Measurements from ENCODE around the gene CNTRL.
"Not testable (repeated sequence)": the region's sequence is repeated elsewhere in the genome, so short reads cannot be mapped to it uniquely, and the experiment has no call there.

CNTRL gene, protein sequence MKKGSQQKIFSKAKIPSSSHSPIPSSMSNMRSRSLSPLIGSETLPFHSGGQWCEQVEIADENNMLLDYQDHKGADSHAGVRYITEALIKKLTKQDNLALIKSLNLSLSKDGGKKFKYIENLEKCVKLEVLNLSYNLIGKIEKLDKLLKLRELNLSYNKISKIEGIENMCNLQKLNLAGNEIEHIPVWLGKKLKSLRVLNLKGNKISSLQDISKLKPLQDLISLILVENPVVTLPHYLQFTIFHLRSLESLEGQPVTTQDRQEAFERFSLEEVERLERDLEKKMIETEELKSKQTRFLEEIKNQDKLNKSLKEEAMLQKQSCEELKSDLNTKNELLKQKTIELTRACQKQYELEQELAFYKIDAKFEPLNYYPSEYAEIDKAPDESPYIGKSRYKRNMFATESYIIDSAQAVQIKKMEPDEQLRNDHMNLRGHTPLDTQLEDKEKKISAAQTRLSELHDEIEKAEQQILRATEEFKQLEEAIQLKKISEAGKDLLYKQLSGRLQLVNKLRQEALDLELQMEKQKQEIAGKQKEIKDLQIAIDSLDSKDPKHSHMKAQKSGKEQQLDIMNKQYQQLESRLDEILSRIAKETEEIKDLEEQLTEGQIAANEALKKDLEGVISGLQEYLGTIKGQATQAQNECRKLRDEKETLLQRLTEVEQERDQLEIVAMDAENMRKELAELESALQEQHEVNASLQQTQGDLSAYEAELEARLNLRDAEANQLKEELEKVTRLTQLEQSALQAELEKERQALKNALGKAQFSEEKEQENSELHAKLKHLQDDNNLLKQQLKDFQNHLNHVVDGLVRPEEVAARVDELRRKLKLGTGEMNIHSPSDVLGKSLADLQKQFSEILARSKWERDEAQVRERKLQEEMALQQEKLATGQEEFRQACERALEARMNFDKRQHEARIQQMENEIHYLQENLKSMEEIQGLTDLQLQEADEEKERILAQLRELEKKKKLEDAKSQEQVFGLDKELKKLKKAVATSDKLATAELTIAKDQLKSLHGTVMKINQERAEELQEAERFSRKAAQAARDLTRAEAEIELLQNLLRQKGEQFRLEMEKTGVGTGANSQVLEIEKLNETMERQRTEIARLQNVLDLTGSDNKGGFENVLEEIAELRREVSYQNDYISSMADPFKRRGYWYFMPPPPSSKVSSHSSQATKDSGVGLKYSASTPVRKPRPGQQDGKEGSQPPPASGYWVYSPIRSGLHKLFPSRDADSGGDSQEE (N-terminal part only)

DNA sequence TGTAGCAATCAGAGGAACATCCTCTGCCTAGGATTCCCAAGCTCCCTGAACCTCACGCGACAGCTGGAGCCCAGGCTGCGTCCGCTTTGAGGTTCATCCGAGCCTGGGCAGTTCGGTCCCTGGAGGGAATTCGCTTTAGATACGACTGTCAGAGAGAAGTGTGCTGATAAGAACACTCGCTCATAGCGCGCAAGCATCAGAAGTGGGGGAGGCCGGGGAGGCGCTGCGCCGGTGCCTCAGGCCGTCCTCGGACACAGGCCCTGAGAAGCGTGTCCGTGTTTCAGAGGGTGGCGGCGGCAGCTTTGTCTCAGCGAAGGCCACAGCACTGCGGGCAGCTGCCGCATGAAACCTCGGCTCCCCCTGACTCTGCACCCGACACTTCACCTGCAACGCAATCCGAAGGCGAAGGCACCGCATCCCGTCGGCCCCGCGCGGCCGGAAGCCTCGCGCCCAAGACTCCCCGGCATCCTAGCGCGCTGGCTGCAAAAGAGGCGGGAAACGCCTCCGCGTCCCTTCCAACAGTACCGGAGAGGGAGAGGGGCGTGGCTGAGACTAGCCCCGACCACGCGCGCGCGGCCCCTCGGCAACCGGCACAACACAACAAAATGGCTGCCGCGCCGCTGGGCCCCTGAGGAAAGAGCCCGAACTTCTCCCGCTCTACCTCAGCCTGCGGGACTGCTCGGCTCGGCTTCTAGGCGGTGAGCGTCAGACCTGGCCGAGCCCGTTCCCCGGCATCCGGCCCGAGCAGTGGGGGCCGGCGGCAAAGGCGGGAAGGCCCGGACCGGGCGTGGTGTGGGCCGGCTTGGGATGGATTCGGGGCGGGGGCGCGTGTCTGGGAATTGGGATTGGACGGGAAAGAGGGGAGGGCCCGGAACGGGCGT lies at the start of gene CNTRL:
TSS of gene CNTRL (plus strand) at position 586 of the 881 bp plus-strand sequence. CDS start 13,372 bp downstream, outside the sequence.
- peak; percentile 90 for DNase-seq

DNA sequence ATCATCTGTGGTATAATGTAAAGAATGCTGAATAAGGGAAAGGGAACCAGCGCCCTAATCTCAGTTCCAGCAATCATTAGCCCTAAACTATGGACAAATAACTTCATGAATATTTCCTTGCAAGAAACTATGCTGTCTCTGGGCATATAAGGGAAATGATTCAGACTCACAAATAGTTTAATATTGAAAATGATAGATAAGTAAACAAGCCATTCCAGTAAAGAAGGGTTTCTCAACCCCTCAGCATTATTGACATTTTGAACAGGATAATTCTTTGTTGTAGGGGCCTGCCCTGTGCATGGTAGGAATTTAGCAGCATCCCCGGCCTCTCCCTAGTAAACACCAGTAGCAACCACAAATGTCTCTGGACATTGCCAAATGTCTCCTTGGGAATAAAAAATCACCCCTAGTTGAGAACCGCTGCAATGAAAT lies 48.5 kb upstream of the CNTRL start:
- no peak for DNase-seq

DNA sequence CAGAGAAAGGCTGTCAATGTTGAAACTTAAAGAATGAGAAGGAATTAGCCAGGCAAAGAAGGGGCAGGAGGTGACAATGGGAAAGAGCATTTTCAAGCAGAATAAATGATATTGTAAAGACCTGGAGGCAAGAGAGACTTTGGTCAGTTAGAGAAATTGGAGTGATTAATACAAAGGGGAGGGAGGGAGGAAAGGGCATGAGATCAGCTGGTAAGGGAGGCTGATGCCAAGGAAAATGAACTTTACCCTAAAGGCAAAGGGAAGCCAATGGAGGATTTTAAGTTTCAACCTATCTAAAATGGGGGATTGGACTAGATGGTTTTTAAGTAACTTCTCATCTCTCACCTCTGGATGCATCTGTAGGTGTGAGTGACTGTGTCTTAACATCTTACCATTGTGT lies 48.0 kb upstream of the CNTRL start:
- DNase-seq, result no peak

DNA sequence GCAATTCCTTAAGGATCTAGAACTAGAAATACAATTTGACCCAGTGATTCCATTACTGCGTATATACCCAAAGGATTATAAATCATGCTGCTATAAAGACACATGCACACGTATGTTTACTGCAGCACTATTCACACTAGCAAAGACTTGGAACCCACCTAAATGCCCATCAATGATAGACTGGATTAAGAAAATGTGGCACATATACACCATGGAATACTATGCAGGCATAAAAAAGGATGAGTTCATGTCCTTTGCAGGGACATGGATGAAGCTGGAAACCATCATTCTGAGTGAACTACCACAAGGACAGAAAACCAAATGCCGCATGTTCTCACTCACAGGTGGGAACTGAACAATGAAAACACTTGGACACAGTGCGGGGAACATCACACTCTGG lies 46.5 kb upstream of the CNTRL start:
- not testable (repeated sequence) for DNase-seq

DNA sequence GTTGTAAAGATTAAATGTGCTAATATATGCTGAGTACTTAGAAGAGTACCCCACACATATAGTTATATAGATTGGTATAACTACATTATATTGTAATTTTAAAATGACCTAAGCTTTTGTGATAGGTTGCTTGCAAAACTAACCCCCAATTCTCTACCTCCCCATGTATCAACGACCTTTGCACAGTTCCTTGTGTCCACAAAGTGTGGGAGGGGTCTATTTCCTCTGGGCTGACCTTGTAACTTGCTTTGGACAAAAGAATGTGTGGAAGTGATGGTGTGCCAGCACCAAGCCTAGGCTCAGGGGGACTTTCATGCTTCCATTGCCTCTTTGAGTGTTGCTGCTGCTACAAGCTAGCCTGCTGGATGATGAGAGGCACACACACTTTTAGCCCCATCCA lies 45.3 kb upstream of the CNTRL start:
- DNase-seq, result no peak

DNA sequence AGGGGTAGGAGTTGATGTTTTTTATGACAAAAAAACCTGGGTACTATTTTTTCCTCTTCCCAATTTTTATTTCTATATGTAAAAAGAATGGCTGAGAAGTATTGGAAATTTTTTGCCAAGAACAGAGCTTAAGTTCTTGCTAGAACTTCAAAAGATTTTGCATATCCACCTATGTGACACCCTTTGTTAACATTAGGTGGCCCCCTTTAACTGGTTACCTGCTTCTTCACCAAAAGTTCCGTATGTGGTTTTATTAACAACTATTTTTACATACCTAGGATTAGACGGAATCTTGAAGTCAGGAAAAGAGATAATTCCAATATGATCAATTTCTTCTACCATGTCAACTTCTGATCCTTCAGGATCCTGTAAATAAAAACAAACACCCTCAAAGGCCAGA lies 40.2 kb upstream of the CNTRL start:
- DNase-seq, result no peak

DNA sequence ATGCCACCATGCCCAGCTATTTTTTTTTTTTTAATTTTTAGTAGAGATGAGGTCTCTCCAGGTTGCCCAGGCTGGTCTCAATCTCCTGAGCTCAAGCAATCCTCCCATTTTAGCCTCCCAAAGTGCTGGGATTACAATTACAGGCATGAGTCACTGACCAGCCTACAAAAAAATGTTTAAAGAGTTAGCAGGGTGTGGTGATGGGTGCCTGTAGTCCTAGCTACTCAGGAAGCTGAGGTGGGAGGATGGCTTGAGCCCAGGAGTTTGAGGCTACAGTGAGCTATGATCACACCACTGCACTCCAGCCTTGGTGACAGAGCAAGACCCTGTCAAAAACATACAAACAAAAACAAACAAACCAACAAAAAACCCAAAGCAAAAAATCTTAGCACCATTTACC lies 39.0 kb upstream of the CNTRL start:
- DNase-seq, result not testable (repeated sequence)

DNA sequence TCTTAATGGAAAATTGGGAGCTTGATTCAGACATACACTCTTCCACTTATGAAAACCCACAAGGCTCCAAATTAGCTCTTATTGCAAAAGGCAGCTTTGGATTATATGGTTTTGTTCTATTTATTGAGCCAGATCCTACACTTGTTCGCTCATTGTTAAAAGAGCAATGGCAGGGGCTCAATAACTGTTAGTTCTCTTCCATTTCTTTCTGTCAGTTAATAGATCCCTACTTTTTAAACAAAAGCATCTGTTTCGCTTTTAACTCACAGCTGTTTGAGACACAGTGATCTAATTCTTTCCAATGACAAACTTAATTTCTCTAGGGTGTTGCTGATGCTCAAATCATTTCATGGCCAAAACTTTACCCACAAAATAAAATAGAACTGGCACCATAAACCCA lies 36.4 kb upstream of the CNTRL start:
- DNase-seq, result no peak

DNA sequence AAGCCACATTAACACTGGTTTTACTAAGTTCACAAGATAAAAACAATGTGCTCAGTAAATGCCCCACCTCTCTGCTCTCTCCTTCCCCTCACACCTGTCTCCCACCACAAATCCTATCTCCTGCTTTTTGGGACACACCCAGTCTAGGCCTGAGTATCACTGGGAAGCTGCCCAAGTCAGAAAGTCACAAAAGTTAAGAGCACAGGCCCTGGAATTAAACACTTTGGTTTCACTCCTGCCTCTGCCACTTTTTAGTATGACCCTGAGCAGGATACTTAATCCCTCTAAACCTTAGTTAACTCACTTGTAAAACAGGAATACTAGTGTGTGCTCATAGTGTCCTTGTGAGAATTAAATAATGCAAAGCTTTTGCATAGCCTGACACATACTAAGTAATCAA lies 36.0 kb upstream of the CNTRL start:
- DNase-seq, result no peak

DNA sequence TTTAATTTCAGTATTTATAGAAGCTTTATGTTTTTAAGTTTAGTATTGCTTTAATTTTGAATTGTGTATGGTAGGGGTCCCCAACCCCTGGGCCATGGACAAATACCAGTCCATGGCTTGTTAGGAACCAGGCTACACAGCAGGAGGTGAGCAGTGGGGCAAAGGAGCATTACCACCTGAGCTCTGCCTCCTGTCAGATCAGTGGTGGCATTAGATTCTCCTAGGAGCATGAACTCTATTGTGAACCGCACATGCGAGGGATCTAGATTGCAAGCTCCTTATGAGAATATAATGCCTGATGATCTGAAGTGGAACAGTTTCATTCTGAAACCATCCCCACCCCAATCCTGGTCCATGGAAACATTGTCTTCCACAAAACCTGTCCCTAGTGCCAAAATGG lies 26.6 kb upstream of the CNTRL start:
- no peak for DNase-seq

DNA sequence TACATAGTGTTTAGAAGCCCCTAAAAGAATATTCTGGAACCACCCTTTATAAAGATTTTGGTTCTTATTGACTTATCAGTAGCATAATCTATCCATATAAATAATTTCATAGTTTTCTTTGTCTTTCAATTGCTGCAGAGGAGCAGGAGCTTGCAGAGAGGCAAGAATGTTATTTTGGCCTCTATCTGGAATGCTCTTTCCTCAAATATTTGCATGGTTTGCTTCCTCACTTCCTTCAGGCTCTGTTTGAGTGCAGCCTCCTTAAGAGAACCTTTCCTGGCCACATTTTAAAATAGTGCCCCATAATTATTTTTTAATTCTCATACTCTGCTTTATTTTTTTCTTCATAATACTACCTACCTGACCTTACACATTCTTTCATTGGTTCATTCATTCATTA lies 26.1 kb upstream of the CNTRL start:
- DNase-seq, result no peak

DNA sequence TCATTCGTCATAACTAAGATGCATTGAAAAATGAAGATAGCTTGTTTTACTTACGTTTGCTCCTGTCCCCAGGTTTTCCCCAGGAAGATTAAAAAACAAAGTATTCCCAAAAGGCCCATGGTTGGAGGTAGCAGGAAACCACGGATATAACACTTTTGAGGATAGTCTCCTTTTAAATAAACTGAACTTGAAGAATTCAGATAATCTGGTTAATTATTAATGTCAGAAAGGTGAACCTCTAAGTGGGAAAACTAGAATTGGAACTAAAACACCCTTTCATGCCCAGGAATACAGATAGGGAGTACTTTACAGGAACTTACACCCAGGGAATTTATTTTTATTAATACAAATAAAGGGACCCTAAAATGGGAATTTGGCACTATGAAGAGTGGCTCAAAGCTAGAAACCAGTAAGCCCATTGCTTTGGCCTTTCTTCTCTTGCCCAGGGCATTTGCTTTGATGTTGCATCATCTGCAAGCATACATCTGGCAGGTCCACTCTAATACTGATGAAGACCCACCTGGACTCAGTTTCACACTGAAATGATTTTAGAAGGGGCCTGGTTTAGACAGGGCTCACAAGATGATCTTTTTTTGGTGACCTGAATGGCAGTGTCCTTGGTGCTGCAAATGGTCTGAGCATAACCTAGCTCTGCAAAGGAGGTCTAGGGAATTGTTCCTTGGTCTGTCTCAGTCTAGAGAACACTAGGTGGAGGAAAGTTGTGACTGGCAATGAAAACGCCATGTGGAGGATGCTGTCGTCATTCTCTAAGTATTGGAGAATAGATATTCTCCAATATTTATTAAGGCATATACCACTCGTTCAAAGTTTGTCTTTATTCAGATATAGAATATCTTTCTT lies 24.4 kb upstream of the CNTRL start, which contains the start of gene C5:
TSS of gene C5 (minus strand) at position 148 of the 861 bp plus-strand sequence. CDS start at position 119, 29 bp downstream.
- DNase-seq, result no peak

DNA sequence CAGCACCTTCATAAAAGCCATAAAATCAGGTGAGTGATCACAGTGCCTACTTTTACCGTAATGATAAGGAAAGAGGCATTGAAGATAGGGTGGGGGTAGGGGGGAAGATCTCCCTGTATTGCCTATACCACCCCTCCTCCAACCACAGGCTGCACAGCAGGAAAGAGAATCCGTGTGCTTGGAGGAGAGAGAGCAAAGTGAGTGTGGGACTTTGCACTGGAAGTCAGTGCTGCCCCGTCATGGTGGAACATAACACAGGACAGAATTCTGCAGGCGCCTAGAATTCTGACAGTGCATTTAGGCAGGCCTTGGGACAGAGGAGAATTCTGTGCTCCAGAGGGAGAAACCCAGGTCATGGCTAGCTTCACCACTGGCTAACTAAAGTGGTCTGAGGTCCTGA lies 21.2 kb upstream of the CNTRL start:
- no peak for DNase-seq

DNA sequence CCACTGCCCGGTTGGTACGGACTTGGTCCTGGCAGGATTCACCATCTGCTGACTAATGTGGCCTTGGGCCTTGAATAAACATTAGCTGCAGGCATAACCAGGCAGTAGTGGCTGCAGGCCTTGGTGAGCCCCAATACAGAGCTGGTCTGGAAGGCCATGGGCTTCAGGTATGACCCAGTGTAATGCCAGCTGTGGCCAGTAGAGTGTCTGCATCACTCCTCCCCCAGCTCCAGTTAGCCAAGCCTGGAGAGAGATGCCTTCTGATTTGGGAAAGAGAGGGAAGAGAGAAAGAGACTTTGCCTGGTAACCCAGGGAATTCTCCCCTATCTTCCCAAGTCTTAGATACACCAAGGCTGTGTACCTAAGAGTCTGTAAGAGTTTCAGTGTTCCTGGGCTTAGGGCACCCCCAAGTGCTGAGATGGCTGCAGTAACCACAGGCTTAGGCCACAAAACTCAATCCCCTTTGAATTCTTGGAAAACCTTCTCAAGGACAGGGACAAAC lies 19.1 kb upstream of the CNTRL start:
- no peak for DNase-seq

DNA sequence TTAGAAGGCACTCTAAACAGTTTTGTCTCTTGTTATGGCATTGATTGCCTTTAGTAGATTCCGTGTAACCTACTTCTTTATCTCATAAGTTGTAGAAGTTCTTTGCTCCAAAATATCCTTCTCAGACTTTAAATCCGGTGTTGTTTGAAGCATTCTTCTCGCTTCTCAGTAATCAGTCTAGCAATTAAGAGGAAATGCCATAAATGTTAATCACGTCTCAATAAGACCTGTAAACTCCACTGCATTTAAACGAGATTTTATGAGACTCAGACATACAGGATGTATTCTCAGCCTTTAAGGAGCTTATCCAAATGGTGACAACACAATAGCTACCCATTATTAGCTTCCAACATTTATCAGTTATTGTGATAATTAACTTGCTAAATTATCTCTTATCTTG lies 16.9 kb upstream of the CNTRL start:
- DNase-seq, result no peak

DNA sequence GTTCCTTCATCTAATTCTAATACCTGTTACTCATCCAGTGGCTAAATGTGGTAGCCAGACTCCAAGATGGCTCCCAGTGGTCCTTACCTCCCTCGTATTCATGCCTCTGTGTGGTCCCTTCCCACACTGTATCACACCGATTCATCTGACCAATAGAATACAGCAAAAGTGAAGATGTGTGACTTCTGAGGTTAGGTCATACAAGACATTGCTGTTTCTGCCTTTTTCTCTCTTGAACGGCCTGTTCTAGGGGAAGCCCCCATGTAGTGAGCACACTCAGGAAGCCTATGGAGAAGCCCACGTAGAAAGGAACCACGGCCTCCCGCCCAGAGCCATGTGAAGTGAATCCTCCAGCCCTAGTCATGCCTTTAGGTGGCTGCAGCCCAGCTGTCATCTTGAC lies 15.2 kb upstream of the CNTRL start:
- no peak for DNase-seq

DNA sequence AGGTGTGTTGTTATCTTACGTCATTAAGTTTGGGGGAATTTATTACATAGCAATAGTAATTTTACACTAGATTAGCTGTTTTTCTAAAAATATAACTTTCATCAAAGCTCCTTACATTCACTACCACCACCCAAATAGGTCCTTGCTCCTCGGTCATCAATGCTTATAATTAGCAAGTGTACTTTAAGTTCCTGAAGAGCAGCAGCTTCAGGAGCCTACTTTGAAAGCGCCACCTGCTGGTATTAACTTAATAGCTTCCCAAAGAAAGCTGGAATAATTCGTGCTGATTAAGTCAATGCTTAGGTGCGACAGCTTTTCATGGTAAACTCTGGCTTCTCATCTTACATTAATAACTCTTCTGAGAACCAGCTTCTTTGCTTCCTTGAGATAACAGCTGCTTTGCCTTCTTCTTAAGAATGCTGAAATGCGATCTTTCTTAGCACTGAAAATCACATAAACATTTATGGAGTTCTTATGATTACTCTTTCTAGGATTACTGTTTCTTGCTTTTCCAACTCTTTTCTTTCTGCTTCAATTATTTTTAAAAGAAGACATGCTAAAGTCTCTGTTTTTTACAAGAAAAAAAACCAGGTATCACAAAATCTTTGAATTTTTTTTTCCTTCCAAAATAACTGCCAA lies 14.6 kb upstream of the CNTRL start:
- DNase-seq, result no peak

DNA sequence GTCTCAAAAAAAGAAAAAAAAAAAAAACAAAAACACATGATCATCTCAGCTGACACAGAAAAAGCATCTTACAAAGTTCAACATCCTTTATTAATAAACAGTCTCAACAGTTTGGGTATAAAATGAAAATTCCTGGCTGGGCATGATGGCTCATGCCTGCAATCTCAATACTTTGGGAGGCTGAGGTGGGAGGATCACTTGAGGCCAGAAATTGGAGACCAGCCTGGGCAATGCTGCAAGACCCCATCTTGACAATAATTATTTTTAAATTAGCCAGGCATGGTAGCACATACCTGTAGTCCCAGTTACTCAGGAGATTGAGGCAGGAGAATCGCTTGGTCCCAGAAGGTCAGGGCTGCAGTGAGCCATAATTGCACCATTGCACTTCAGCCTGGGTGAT lies 7.9 kb upstream of the CNTRL start:
- no peak for DNase-seq

DNA sequence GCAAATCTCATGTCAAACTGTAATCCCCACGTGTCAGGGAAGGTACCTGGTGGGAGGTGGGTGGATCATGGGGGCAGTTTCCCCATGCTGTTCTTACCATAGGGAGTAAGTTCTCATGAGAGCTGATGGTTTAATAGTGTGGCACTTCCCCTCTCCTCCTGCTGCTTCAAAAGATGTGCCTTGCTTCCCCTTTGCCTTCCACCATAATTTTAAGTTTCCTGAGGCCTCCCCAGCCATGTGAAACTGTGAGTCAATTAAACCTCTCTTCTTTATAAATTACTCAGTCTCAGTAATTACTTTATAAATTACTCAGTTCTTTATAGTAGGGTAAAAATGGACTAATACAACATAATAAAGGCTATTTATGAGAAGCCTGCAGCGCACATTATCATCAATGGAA lies 7.1 kb upstream of the CNTRL start:
- no peak for DNase-seq

DNA sequence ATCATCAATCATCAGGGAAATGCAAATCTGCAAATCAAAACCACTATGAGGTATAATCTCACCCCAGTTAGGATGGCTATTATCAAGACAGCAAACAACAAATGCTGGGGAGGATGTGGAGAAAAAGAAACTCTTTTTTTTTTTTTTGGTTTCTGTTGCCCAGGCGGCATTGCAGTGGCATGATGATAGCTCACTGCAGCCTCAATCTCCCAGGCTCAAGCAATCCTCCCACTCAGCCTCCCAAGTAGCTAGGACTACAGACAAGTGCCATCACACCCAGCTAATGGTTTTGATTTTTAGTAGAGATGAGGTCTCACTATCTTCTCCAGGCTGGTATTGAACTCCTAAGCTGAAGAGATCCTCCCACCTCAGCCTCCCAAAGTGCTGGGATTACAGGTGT lies 5.4 kb upstream of the CNTRL start:
- DNase-seq, result no peak
